GM23338 (cell line): ENCODE measurements around the gene NKAPL. TPM values are rescaled to one million over a fixed set of nuclear protein-coding genes. Genes with fewer than 3 reads are reported as not detected.

Experiments used
- ATAC-seq: fragments of 200-7000 bp; cut with Tn5 transposase; 3 replicates; pipeline ENCODE4 v1.9.1; 2020
- DNase-seq: peaks from one replicate; pipeline ENCODE4 v3.0.0-alpha.2; 2015; ENCODE audit warnings: low spot score
- H2AFZ ChIP-seq: fragments of 200-600 bp; sonication (generic); 2 replicates; pipeline ENCODE4 v1.8.0; 2016; ENCODE audit warnings: antibody characterized with exemption, mild to moderate bottlenecking, moderate library complexity
- H3F3A ChIP-seq: fragments of 200-600 bp; sonication (generic); replicated peaks from 2 replicates; pipeline ENCODE4 v1.8.0; 2017; ENCODE audit warnings: antibody characterized with exemption, mixed run types, low read depth
- H3K27ac ChIP-seq: fragments of 200-600 bp; sonication (generic); 2 replicates; pipeline ENCODE4 v1.6.1; 2016; ENCODE audit warnings: low read depth
- H3K27me3 ChIP-seq: fragments of 200-600 bp; sonication (generic); 2 replicates; pipeline ENCODE4 v1.8.0; 2016; ENCODE audit warnings: mild to moderate bottlenecking, mixed run types, moderate library complexity; ENCODE audit not compliant: insufficient read depth
- H3K36me3 ChIP-seq: fragments of 200-600 bp; sonication (generic); 2 replicates; pipeline ENCODE4 v1.8.0; 2016; ENCODE audit warnings: mild to moderate bottlenecking; ENCODE audit not compliant: insufficient read depth
- H3K4me1 ChIP-seq: fragments of 200-600 bp; sonication (generic); 2 replicates; pipeline ENCODE4 v1.8.0; 2016; ENCODE audit warnings: mild to moderate bottlenecking, moderate library complexity; ENCODE audit not compliant: insufficient read depth
- H3K4me2 ChIP-seq: fragments of 200-600 bp; sonication (generic); 2 replicates; pipeline ENCODE4 v1.7.1; 2017; ENCODE audit warnings: mixed run types
- H3K4me3 ChIP-seq: fragments of 200-600 bp; sonication (generic); 2 replicates; pipeline ENCODE4 v1.6.1; 2016; ENCODE audit warnings: mixed run types
- H3K79me2 ChIP-seq: fragments of 200-600 bp; sonication (generic); replicated peaks from 2 replicates; pipeline ENCODE4 v1.8.0; 2017; ENCODE audit warnings: mild to moderate bottlenecking; ENCODE audit not compliant: insufficient read depth
- H3K9me2 ChIP-seq: fragments of 200-600 bp; sonication (generic); 2 replicates; pipeline ENCODE4 v1.8.0; 2017; ENCODE audit not compliant: insufficient read depth
- H4K20me1 ChIP-seq: fragments of 200-600 bp; sonication (generic); replicated peaks from 2 replicates; pipeline ENCODE4 v1.8.0; 2017; ENCODE audit warnings: mild to moderate bottlenecking; ENCODE audit not compliant: insufficient read depth
- H3K27ac Mint-ChIP-seq: 2 replicates; pipeline ENCODE4 v1.8.0; 2020; ENCODE audit warnings: inconsistent platforms, mild to moderate bottlenecking, moderate library complexity, mixed read lengths
- H3K27me3 Mint-ChIP-seq: 3 replicates; pipeline ENCODE4 v1.8.0; 2022; ENCODE audit warnings: low read depth, mild to moderate bottlenecking, moderate library complexity, mixed read lengths, inconsistent platforms; ENCODE audit not compliant: insufficient read depth, poor library complexity
- H3K36me3 Mint-ChIP-seq: 3 replicates; pipeline ENCODE4 v1.8.0; 2021; ENCODE audit warnings: low read depth, mild to moderate bottlenecking, inconsistent platforms, moderate library complexity, mixed read lengths
- H3K4me1 Mint-ChIP-seq: 3 replicates; pipeline ENCODE4 v1.8.0; 2020; ENCODE audit warnings: mild to moderate bottlenecking, inconsistent platforms, mixed read lengths
- H3K4me3 Mint-ChIP-seq: 3 replicates; pipeline ENCODE4 v1.8.0; 2021; ENCODE audit warnings: moderate library complexity, mild to moderate bottlenecking, inconsistent platforms, mixed read lengths
- H3K9me3 Mint-ChIP-seq: 3 replicates; pipeline ENCODE4 v1.8.0; 2020; ENCODE audit warnings: moderate library complexity, mild to moderate bottlenecking, inconsistent platforms, mixed read lengths
- CREB1 ChIP-seq: fragments of 250-450 bp; sonication (Bioruptor Pico); IDR thresholded peaks from 2 replicates; pipeline ENCODE4 v1.5.0; 2020; ENCODE audit warnings: low read depth, mild to moderate bottlenecking, moderate library complexity
- EZH2 ChIP-seq: fragments of 200-600 bp; sonication (generic); IDR thresholded peaks from one replicate; pipeline ENCODE4 v1.8.0; 2017; ENCODE audit warnings: antibody characterized with exemption, mild to moderate bottlenecking, low read depth; ENCODE audit not compliant: unreplicated experiment
- EZH2phosphoT487 ChIP-seq: fragments of 200-600 bp; sonication (generic); IDR thresholded peaks from one replicate; pipeline ENCODE4 v1.8.1; 2018; ENCODE audit warnings: antibody characterized with exemption; ENCODE audit not compliant: unreplicated experiment
- POLR2AphosphoS5 ChIP-seq: IDR thresholded peaks from 2 replicates; pipeline ENCODE4 v1.6.1; 2016; ENCODE audit warnings: antibody characterized with exemption, low read depth
- ZNF114 ChIP-seq: fragments of 250-450 bp; sonication (Bioruptor Pico); IDR thresholded peaks from 2 replicates; pipeline ENCODE4 v1.5.0; 2020; ENCODE audit warnings: mild to moderate bottlenecking, moderate library complexity
- ZNF331 ChIP-seq: fragments of 250-450 bp; sonication (Bioruptor Pico); IDR thresholded peaks from 2 replicates; pipeline ENCODE4 v1.5.0; 2020; ENCODE audit warnings: low read depth, mild to moderate bottlenecking, moderate library complexity
- polyA plus RNA-seq: library from polyadenylated mRNA; unstranded; fragments of >200 nt; fragmentation: Nextera tagmentation; extraction: Ambion mirVana; gene quantifications from 2 replicates; pipeline ENCODE4 v1.2.1, GENCODE V29; 2016
- total RNA-seq: library from RNA; depleted of rRNA; stranded (reverse); fragments of >200 nt; shearing (Covaris generic); gene quantifications from 2 replicates; pipeline ENCODE4 v1.2.3, GENCODE V29; 2014
- TF ChIP-seq, protein P1 (sequence below): IDR thresholded peaks from one replicate; pipeline ENCODE4 v1.6.1; 2018; ENCODE audit warnings: antibody characterized with exemption; ENCODE audit not compliant: unreplicated experiment
- TF ChIP-seq, protein P2 (sequence below), 2 experiments: fragments of 200-600 bp in 1 of 2; sonication (generic) in 1 of 2; conservative IDR thresholded peaks; 2 replicates each; pipeline versions ENCODE4 v1.5.1 to v1.6.1; 2016 to 2017; ENCODE audit warnings: antibody characterized with exemption in 2 of 2, low read depth in 2 of 2, mild to moderate bottlenecking in 2 of 2, moderate library complexity in 1 of 2

NKAPL gene
- total and polyA plus RNA-seq, 2 experiments from 2014 or later, result 1.6 to 2.9 TPM

DNA sequence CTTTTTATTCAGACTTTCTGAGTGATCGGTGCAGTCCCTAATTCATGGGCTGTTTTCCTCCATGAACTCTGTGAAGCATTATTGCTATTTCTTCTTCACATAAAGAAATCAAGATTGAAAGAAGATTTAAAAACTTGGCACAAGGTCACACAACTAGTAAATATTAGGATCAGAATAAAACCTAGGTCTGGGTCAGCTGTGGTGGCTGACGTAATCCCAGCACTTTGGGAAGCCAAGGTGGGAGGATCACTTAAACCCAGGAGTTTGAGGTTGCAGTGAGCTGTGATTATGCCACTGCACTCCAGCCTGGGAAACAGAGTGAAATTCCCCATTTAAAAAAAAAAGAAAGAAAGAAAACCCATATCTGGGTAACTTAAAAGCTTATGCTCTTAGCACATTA is 32.6 kb upstream of the NKAPL start:
- peak overlapping the region; percentile 97 for H3K4me3 Mint-ChIP-seq
- Histone ChIP-seq H2AFZ (no peak overlapping the region), H3F3A (no peaks in the 10 kb centered on the region), H3K27ac (no peak overlapping the region), H3K4me3 (peak overlapping the region; percentile 91), H3K36me3 (peaks cover 37% of the 10 kb centered on the region), H3K27me3 (peaks cover 30% of the 10 kb centered on the region), H4K20me1 (0 out of 2 replicates have a peak, but pooled peaks cover 4% of the 10 kb centered on the region), H3K4me1 (peaks cover 14% of the 10 kb centered on the region; the same call in 1 of the 2 replicates), H3K9me2 (no peaks in the 10 kb centered on the region), H3K79me2 (peaks cover 14% of the 10 kb centered on the region), H3K4me2 (peak overlapping the region; percentile 86)
- ATAC-seq, result no peak
- peaks cover 41% of the 10 kb centered on the region for H3K36me3 Mint-ChIP-seq
- TF ChIP-seq, protein P1, sequence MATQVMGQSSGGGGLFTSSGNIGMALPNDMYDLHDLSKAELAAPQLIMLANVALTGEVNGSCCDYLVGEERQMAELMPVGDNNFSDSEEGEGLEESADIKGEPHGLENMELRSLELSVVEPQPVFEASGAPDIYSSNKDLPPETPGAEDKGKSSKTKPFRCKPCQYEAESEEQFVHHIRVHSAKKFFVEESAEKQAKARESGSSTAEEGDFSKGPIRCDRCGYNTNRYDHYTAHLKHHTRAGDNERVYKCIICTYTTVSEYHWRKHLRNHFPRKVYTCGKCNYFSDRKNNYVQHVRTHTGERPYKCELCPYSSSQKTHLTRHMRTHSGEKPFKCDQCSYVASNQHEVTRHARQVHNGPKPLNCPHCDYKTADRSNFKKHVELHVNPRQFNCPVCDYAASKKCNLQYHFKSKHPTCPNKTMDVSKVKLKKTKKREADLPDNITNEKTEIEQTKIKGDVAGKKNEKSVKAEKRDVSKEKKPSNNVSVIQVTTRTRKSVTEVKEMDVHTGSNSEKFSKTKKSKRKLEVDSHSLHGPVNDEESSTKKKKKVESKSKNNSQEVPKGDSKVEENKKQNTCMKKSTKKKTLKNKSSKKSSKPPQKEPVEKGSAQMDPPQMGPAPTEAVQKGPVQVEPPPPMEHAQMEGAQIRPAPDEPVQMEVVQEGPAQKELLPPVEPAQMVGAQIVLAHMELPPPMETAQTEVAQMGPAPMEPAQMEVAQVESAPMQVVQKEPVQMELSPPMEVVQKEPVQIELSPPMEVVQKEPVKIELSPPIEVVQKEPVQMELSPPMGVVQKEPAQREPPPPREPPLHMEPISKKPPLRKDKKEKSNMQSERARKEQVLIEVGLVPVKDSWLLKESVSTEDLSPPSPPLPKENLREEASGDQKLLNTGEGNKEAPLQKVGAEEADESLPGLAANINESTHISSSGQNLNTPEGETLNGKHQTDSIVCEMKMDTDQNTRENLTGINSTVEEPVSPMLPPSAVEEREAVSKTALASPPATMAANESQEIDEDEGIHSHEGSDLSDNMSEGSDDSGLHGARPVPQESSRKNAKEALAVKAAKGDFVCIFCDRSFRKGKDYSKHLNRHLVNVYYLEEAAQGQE, result no peak
- TF ChIP-seq EZH2phosphoT487 (no peak), ZNF114 (no peak), EZH2 (no peak), ZNF331 (CRISPR knock-in tag) (no peak)
- no peak overlapping the region for H3K27ac Mint-ChIP-seq
- no peaks in the 10 kb centered on the region for H3K9me3 Mint-ChIP-seq
- H3K27me3 Mint-ChIP-seq, result peaks cover 22% of the 10 kb centered on the region
- DNase-seq, result no peak
- H3K4me1 Mint-ChIP-seq, result peaks cover 8% of the 10 kb centered on the region; the same call in 2 of the 3 replicates

DNA sequence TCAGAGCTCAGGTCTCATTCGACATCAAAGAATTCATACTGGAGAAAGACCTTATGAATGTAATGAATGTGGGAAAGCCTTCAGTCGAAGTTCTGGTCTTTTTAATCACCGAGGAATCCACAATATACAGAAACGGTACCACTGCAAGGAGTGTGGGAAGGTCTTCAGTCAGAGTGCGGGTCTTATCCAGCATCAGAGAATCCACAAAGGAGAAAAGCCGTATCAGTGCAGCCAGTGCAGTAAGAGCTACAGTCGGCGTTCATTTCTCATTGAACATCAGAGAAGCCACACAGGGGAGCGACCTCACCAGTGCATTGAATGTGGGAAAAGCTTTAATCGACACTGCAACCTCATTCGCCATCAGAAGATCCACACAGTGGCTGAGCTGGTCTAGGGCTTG is 26.3 kb upstream of the NKAPL start:
- Histone ChIP-seq H3K27ac (no peak overlapping the region), H3K4me3 (no peak overlapping the region), H3K27me3 (no peaks in the 10 kb centered on the region), H3K9me2 (no peaks in the 10 kb centered on the region), H3K4me1 (no peaks in the 10 kb centered on the region; the same call in 1 of the 2 replicates), H3K79me2 (no peaks in the 10 kb centered on the region), H3F3A (no peaks in the 10 kb centered on the region), H2AFZ (no peak overlapping the region), H3K36me3 (peaks cover 40% of the 10 kb centered on the region), H4K20me1 (peaks cover 10% of the 10 kb centered on the region), H3K4me2 (no peak overlapping the region)
- H3K4me1 Mint-ChIP-seq, result peaks cover 2% of the 10 kb centered on the region; the same call in 2 of the 3 replicates
- peaks cover 56% of the 10 kb centered on the region for H3K36me3 Mint-ChIP-seq
- ATAC-seq (no peak), DNase-seq (no peak)
- no peak overlapping the region for H3K27ac Mint-ChIP-seq
- no peak overlapping the region for H3K4me3 Mint-ChIP-seq
- peaks cover 2% of the 10 kb centered on the region for H3K27me3 Mint-ChIP-seq
- no peaks in the 10 kb centered on the region for H3K9me3 Mint-ChIP-seq
- TF ChIP-seq ZNF331 (CRISPR knock-in tag) (no peak), POLR2AphosphoS5 (no peak), CREB1 (CRISPR knock-in tag) (no peak)
- TF ChIP-seq, protein P2, sequence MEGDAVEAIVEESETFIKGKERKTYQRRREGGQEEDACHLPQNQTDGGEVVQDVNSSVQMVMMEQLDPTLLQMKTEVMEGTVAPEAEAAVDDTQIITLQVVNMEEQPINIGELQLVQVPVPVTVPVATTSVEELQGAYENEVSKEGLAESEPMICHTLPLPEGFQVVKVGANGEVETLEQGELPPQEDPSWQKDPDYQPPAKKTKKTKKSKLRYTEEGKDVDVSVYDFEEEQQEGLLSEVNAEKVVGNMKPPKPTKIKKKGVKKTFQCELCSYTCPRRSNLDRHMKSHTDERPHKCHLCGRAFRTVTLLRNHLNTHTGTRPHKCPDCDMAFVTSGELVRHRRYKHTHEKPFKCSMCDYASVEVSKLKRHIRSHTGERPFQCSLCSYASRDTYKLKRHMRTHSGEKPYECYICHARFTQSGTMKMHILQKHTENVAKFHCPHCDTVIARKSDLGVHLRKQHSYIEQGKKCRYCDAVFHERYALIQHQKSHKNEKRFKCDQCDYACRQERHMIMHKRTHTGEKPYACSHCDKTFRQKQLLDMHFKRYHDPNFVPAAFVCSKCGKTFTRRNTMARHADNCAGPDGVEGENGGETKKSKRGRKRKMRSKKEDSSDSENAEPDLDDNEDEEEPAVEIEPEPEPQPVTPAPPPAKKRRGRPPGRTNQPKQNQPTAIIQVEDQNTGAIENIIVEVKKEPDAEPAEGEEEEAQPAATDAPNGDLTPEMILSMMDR (conservative IDR thresholded peaks at IDR 0.05; ENCODE audit: low read depth in 2 of 2), result no peak
- TF ChIP-seq, protein P1, result no peak
